PC-3 (cell line): ENCODE results near the gene DEFB114.

ENCODE experiments used
- EZH2 ChIP-seq: fragments of 300-600 bp; sonication (generic); IDR thresholded peaks from one replicate; pipeline ENCODE4 v1.6.1; 2017; ENCODE audit warnings: antibody characterized with exemption, mild to moderate bottlenecking, low read length; ENCODE audit not compliant: unreplicated experiment
- EZH2phosphoT487 ChIP-seq: fragments of 300-600 bp; sonication (generic); IDR thresholded peaks from 2 replicates; pipeline ENCODE4 v1.6.1; 2018; ENCODE audit warnings: mild to moderate bottlenecking, antibody characterized with exemption, low read length, borderline replicate concordance
- TF ChIP-seq, protein P1 (sequence below): fragments of 300-600 bp; sonication (generic); conservative IDR thresholded peaks from 2 replicates; pipeline ENCODE4 v1.5.1; 2017; ENCODE audit warnings: antibody characterized with exemption, low read depth, mild to moderate bottlenecking, low read length

DNA sequence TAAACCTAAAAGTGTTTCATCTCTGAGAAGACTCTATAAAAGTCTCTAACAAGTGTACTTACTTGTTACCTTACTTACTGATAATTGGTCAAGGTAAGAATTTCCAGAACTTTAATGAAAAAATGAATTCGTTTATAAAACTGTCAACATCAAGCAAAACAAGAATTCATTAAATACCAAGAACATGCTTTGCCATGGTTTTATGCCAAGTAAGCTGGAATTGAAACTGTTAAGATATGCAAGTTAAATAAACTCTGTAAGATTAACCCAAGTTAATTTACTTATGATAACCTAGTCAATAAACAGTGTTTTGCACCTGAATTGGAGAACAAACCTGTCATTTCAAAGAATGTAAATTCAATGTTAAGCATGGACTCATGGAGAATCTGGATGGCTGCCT lies 22.6 kb upstream of the DEFB114 start:
- TF ChIP-seq EZH2, result no peak
- TF ChIP-seq, protein P1, sequence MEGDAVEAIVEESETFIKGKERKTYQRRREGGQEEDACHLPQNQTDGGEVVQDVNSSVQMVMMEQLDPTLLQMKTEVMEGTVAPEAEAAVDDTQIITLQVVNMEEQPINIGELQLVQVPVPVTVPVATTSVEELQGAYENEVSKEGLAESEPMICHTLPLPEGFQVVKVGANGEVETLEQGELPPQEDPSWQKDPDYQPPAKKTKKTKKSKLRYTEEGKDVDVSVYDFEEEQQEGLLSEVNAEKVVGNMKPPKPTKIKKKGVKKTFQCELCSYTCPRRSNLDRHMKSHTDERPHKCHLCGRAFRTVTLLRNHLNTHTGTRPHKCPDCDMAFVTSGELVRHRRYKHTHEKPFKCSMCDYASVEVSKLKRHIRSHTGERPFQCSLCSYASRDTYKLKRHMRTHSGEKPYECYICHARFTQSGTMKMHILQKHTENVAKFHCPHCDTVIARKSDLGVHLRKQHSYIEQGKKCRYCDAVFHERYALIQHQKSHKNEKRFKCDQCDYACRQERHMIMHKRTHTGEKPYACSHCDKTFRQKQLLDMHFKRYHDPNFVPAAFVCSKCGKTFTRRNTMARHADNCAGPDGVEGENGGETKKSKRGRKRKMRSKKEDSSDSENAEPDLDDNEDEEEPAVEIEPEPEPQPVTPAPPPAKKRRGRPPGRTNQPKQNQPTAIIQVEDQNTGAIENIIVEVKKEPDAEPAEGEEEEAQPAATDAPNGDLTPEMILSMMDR, result no peak
- no peak for TF ChIP-seq EZH2phosphoT487
